ENCODE results near the gene NEGR1.

Gene NEGR1

GRCh38 chr1:71676979-71677925 is 605.1 kb downstream of the NEGR1 start:
- no peak for TF ChIP-seq CTCF (IDR thresholded peaks at IDR 0.05)

DNA sequence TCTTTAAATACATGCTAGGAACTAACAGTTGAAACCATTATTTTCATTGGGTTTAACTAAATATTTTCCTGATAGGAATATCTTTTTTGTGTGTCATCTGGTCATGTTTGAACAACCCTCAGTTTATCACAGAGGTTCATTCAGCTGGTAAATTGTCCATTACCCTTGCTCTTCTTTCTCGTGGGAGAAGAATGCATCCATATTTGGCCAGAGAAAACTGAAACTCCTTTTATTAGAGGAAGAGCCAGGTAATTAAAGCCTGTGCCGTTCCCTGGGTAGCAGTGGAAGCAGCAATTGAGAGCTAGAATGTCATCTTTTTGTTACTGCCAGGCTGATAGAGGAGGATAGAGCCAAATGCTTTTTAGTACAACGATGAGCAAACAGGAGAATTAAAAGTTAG is 614.3 kb downstream of the NEGR1 start:
- TF ChIP-seq CTCF (IDR thresholded peaks at IDR 0.05) = no peak

GRCh38 chr1:71667216-71667615 is 615.1 kb downstream of the NEGR1 start:
- TF ChIP-seq CTCF (IDR thresholded peaks at IDR 0.05) = no peak

DNA sequence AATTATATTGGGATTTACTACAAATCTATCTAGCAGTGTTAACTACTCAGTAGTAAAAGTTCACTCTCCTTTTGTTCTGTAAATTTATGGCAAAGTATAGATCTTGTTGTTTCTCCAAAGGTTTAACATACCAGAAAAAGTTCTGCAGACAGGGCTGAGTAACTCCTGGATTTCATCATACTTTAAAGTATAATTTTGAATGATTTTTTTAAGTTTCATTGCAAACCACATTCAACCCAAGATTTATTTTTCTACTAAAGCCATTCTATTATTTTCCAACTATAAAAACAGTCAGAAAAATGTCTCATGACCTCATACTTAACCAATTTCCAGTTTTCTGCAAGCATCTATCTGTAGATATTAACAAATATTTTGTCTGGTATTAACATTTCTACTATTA is 615.7 kb downstream of the NEGR1 start:
- no peak for TF ChIP-seq CTCF (IDR thresholded peaks at IDR 0.05)

- TF ChIP-seq CTCF (IDR thresholded peaks at IDR 0.05) = no peak
These were observed 621.9 kb downstream of the NEGR1 start for GRCh38 chr1:71660411-71660810.

DNA sequence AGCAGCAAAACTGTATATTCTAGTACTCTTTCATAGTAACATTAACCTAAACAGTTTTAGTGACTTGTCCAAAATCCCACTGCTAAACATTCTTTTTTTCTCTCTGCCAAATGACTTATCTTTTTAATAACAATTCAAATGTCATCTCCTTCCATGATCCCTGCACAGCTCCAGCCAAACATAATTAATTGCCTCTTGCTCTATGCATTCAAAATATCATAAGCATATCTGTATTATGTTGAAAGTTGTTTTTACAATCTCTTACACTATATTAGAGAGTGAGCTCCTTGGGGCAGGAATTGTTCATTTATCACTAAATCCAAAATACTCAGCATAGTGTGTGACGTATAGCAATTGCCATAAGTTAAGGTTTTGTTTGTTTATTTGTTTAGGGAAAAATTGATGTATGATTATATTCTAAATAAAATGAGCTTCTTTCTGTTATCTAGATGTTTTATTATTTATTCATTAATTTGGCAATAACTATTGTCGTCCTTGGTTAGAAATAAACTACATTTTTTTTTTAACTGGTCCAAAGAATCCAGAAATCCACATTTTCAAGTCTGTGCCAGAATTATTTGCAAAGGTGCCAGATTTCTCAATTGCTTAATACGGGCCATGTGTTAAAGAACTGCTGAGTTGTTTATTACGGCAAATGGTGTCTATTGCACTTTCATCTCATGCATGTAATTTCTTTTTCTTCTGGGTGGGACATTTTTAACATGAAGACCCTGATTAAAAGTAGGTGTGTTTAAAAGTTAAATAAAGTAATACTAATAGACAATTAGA is 624.3 kb downstream of the NEGR1 start:
- TF ChIP-seq CTCF (IDR thresholded peaks at IDR 0.05) = no peak

GRCh38 chr1:71656902-71657301 is 625.4 kb downstream of the NEGR1 start:
- TF ChIP-seq CTCF (IDR thresholded peaks at IDR 0.05) = no peak
